Vagina (tissue), 2 donors: ENCODE data around the gene NEK7.
"Not testable (repeated sequence)": the region's sequence is repeated elsewhere in the genome, so short reads cannot be mapped to it uniquely, and the experiment has no call there.

Experiments
- CTCF ChIP-seq, 3 experiments: fragments of 450-650 bp in 2 of 3; fragments of 200-600 bp in 1 of 3; sonication (generic) in 1 of 3; IDR thresholded peaks; one replicate each; pipeline ENCODE4 v1.5.1; 2017 to 2019; ENCODE audit warnings: antibody characterized with exemption in 3 of 3, mild to moderate bottlenecking in 2 of 3, moderate library complexity in 2 of 3
- POLR2A ChIP-seq, 2 donors: fragments of 450-650 bp; IDR thresholded peaks; one replicate each; pipeline ENCODE4 v1.6.1; 2017; ENCODE audit warnings: antibody characterized with exemption in 2 of 2, mild to moderate bottlenecking in 2 of 2, moderate library complexity in 2 of 2
- POLR2AphosphoS5 ChIP-seq, 2 donors: sonication (generic); formaldehyde crosslinking; IDR thresholded peaks; one replicate each; pipeline ENCODE4 v1.9.0; 2017; ENCODE audit warnings: antibody characterized with exemption in 2 of 2, mild to moderate bottlenecking in 2 of 2, low read depth in 1 of 2; ENCODE audit not compliant: insufficient read depth in 1 of 2

- TF ChIP-seq POLR2AphosphoS5 (IDR thresholded peaks at IDR 0.05; ENCODE audit: insufficient read depth in 1 of 2, low read depth in 1 of 2); CTCF (IDR thresholded peaks at IDR 0.05); POLR2A (IDR thresholded peaks at IDR 0.05): not testable (repeated sequence)
These were observed 26.7 kb upstream of the NEK7 start for GRCh38 chr1:198130053-198130452.
